OCI-LY3 (cell line): ENCODE measurements around the gene ENPEP.

Experiments
- H2AFZ ChIP-seq: fragments of 200-600, 300-600 bp; shearing (Covaris generic); 2 replicates; pipeline ENCODE4 v1.6.0; 2014; ENCODE audit warnings: antibody characterized with exemption, low read depth, low read length
- H3K27ac ChIP-seq: fragments of 200-600, 300-600 bp; sonication (generic); 2 replicates; pipeline ENCODE4 v1.5.1; 2014; ENCODE audit warnings: mild to moderate bottlenecking, low read length, moderate library complexity, mixed read lengths
- H3K27me3 ChIP-seq: fragments of 200-600, 300-600 bp; sonication (generic); 2 replicates; pipeline ENCODE4 v1.6.1; 2014; ENCODE audit warnings: low read depth, low read length, mixed read lengths
- H3K36me3 ChIP-seq: fragments of 200-600, 300-600 bp; sonication (generic); replicated peaks from 2 replicates; pipeline ENCODE3; 2014; ENCODE audit warnings: low read depth, low read length, mixed read lengths
- H3K4me1 ChIP-seq: fragments of 300-600, 200-600 bp; sonication (generic); 2 replicates; pipeline ENCODE4 v1.6.1; 2014; ENCODE audit warnings: low read length, mixed read lengths
- H3K4me2 ChIP-seq: fragments of 200-600, 300-600 bp; sonication (generic); 2 replicates; pipeline ENCODE4 v1.6.1; 2014; ENCODE audit warnings: low read length, mixed read lengths
- H3K4me3 ChIP-seq: fragments of 300-600, 200-600 bp; sonication (generic); 2 replicates; pipeline ENCODE4 v1.5.1; 2014; ENCODE audit warnings: antibody characterized with exemption, mild to moderate bottlenecking, low read length, moderate library complexity
- H3K79me2 ChIP-seq: fragments of 300-600, 200-600 bp; shearing (Covaris generic); 2 replicates; pipeline ENCODE4 v1.6.1; 2014; ENCODE audit warnings: mild to moderate bottlenecking, low read length, mixed read lengths
- H3K9ac ChIP-seq: fragments of 300-600, 200-600 bp; shearing (Covaris generic); 2 replicates; pipeline ENCODE4 v1.6.0; 2014; ENCODE audit warnings: mild to moderate bottlenecking, low read length, moderate library complexity
- H3K9me3 ChIP-seq: fragments of 200-600, 300-600 bp; shearing (Covaris generic); 2 replicates; pipeline ENCODE4 v1.6.1; 2014; ENCODE audit warnings: low read length, mixed read lengths; ENCODE audit not compliant: insufficient read depth
- H4K20me1 ChIP-seq: fragments of 200-600, 300-600 bp; sonication (generic); 2 replicates; pipeline ENCODE4 v1.6.1; 2016; ENCODE audit warnings: low read length, mixed read lengths; ENCODE audit not compliant: insufficient read depth
- CTCF ChIP-seq: fragments of 200-600, 300-600 bp; sonication (generic); IDR thresholded peaks from 2 replicates; pipeline ENCODE4 v1.5.1; 2014; ENCODE audit warnings: antibody characterized with exemption, low read length, low read depth
- EZH2phosphoT487 ChIP-seq: fragments of 200-600 bp; shearing (Covaris generic); IDR thresholded peaks from 2 replicates; pipeline ENCODE4 v1.6.1; 2018; ENCODE audit warnings: antibody characterized with exemption, mixed run types, low read depth

The ENPEP gene

GRCh38 chr4:110610620-110610939 is 134.6 kb downstream of the ENPEP start:
- H2AFZ ChIP-seq, result no peak overlapping the region
- no peaks in the 10 kb centered on the region for H3K9me3 ChIP-seq
- H3K27me3 ChIP-seq, result no peaks in the 10 kb centered on the region
- H3K79me2 ChIP-seq, result no peaks in the 10 kb centered on the region
- TF ChIP-seq EZH2phosphoT487 (no peak), CTCF (no peak)
- no peaks in the 10 kb centered on the region for H3K36me3 ChIP-seq
- no peak overlapping the region for H3K27ac ChIP-seq
- H4K20me1 ChIP-seq, result no peaks in the 10 kb centered on the region
- no peak overlapping the region for H3K9ac ChIP-seq
- H3K4me3 ChIP-seq, result no peak overlapping the region
- no peaks in the 10 kb centered on the region for H3K4me1 ChIP-seq
- H3K4me2 ChIP-seq, result no peak overlapping the region

GRCh38 chr4:110610940-110611831 is 135.2 kb downstream of the ENPEP start:
- no peaks in the 10 kb centered on the region for H3K4me1 ChIP-seq
- H3K36me3 ChIP-seq, result no peaks in the 10 kb centered on the region
- H3K27me3 ChIP-seq, result no peaks in the 10 kb centered on the region
- TF ChIP-seq CTCF (no peak), EZH2phosphoT487 (no peak)
- no peaks in the 10 kb centered on the region for H3K9me3 ChIP-seq
- no peak overlapping the region for H3K4me2 ChIP-seq
- no peaks in the 10 kb centered on the region for H3K79me2 ChIP-seq
- no peak overlapping the region for H3K4me3 ChIP-seq
- no peak overlapping the region for H3K27ac ChIP-seq
- no peak overlapping the region for H3K9ac ChIP-seq
- H4K20me1 ChIP-seq, result no peaks in the 10 kb centered on the region
- H2AFZ ChIP-seq, result no peak overlapping the region

- Histone ChIP-seq H3K27ac (no peak overlapping the region), H3K4me3 (no peak overlapping the region), H3K4me2 (no peak overlapping the region), H3K36me3 (no peaks in the 10 kb centered on the region), H3K4me1 (no peaks in the 10 kb centered on the region), H3K9ac (no peak overlapping the region), H3K79me2 (no peaks in the 10 kb centered on the region), H2AFZ (no peak overlapping the region), H3K9me3 (no peaks in the 10 kb centered on the region), H3K27me3 (no peaks in the 10 kb centered on the region), H4K20me1 (no peaks in the 10 kb centered on the region)
- no peak for TF ChIP-seq EZH2phosphoT487
- no peak for TF ChIP-seq CTCF
Measured at GRCh38 chr4:110611968-110612447, 136.1 kb downstream of the ENPEP start.

GRCh38 chr4:110612631-110613269 is 136.8 kb downstream of the ENPEP start:
- no peaks in the 10 kb centered on the region for H4K20me1 ChIP-seq
- no peaks in the 10 kb centered on the region for H3K9me3 ChIP-seq
- TF ChIP-seq EZH2phosphoT487, result no peak
- TF ChIP-seq CTCF, result no peak
- no peak overlapping the region for H3K4me3 ChIP-seq
- no peaks in the 10 kb centered on the region for H3K27me3 ChIP-seq
- H3K79me2 ChIP-seq, result no peaks in the 10 kb centered on the region
- no peaks in the 10 kb centered on the region for H3K4me1 ChIP-seq
- no peak overlapping the region for H3K9ac ChIP-seq
- no peak overlapping the region for H3K4me2 ChIP-seq
- H2AFZ ChIP-seq, result no peak overlapping the region
- H3K36me3 ChIP-seq, result no peaks in the 10 kb centered on the region
- no peak overlapping the region for H3K27ac ChIP-seq
